ENCODE measurements around the gene CISD1. TPM values are rescaled to one million over a fixed set of nuclear protein-coding genes. Genes with fewer than 3 reads are reported as not detected.

Gene CISD1
- total RNA-seq, result 22.5 TPM

GRCh38 chr10:58268946-58269781 is at the start of gene CISD1:
Gene CISD1 (plus strand): TSS chr10:58269162. CDS start chr10:58269274, 112 bp downstream.

GRCh38 chr10:58267713-58268453 is 1.1 kb upstream of the CISD1 start, which contains the start of gene IPMK:
Gene IPMK (minus strand): TSS chr10:58267894. CDS start chr10:58267611, 283 bp downstream.

GRCh38 chr10:58334817-58335305 is 65.9 kb downstream of the CISD1 start, which contains the start of gene UBE2D1:
Gene UBE2D1 (plus strand): TSS chr10:58335006. CDS start chr10:58335202, 196 bp downstream.

Other genes starting within 250 kb of the CISD1 start
- 7.0 TPM for gene IPMK, start 1.3 kb upstream of the CISD1 start, total RNA-seq
- 17.9 TPM for gene UBE2D1, start 65.8 kb downstream of the CISD1 start, total RNA-seq
- gene TFAM, start 116.2 kb downstream of the CISD1 start, total RNA-seq, result 26.9 TPM
- 70.7 TPM for gene BICC1, start 243.7 kb downstream of the CISD1 start, total RNA-seq